Kidney glomerular epithelial cell (primary cell): ENCODE data around the gene CNGA3.
"Not testable (repeated sequence)": the region's sequence is repeated elsewhere in the genome, so short reads cannot be mapped to it uniquely, and the experiment has no call there.

Experiments
- DNase-seq: peaks from one replicate; lab custom pipeline; 2025; lab: John Stamatoyannopoulos, UW

CNGA3 gene

DNA sequence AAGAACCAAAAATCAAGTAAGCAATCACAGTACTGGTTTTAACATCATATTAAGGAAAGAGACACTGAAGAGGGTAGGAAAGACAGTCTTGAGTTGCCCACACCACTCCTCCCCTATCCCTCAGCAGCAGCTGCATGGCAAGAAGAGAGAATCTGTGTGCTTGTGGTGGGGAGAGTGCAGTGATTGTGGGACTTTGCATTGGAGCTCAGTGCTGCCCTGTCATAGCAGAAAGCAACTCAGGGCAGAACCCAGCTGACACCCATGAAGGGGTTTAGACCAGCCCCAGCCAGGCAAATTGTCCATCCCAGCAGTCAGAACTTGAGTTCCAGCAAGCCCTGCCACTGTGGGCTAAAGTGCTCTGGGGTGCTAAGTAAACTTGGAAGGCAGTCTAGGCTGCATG, 57.6 kb downstream of the CNGA3 start:
- no peak for DNase-seq

DNA sequence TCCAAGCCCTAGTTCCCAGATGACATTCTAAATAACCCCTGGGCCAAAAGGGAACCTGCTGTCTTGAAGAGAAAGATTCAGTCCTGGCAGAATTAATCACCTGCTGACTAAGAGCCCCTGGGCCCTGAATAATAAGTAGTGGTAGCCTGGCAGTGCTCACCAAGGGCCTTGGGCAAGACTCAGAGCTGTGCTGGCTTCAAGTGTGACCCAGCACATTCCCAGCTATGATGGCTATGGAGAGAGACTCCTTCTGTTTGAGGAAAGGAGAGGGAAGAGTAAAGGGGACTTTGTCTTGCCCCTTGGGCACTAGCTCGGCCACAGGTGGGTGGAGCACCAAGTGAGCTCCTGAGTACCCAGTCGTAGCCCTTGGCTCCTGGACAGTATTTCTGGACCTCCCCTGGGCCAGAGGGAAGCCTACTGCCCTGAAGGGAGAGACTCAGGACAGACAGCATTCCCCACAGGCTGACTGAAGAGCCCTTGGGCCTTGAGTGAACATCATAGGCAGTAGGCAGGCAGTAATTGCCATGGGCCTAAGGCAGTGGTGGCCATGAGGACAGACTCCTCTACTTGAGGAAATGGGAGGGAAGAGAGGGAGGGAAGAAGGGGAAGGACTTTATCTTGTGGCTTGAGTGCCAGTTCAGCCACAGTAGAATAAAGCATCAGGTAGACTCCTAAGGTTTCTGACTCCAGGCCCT, 58.4 kb downstream of the CNGA3 start:
- DNase-seq, result no peak

DNA sequence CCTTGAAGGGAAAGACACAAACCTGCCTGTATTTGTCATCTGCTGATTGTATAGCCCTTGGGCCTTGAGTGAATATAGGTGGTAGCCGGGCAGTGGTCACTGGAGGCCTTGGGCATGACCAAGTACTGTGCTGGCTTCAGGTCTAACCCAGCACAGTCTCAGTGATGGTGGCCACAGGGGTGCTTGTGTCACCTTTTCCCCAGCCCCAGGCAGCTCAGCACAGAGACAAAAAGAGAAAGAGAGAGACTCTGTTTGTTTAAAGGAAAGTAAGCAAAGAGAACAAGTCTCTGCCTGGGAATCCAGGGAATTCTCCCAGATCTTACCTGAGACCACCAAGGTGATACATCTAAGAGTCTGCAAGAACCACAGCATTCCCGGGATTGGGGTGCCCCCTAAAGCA, 59.0 kb downstream of the CNGA3 start:
- DNase-seq, result no peak

DNA sequence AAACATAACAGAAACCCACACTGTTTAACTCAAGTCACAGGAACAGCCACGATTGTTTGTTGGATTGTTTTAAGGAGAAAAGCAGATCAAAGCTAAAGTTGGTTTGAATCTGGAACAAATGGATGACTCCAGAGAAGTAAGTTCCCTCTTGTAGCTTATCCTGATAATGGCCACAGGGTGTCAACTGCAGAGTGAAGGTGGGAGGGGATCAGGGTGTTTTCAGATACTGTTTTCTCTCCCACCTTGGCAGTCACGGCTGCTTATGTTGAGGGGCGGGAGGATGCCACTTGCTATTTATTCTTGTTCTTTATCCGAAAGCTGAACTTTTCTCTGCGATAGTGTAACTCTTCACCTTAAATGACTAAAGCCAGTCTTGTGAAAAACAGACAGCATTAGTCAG, 61.9 kb downstream of the CNGA3 start:
- DNase-seq, result no peak

DNA sequence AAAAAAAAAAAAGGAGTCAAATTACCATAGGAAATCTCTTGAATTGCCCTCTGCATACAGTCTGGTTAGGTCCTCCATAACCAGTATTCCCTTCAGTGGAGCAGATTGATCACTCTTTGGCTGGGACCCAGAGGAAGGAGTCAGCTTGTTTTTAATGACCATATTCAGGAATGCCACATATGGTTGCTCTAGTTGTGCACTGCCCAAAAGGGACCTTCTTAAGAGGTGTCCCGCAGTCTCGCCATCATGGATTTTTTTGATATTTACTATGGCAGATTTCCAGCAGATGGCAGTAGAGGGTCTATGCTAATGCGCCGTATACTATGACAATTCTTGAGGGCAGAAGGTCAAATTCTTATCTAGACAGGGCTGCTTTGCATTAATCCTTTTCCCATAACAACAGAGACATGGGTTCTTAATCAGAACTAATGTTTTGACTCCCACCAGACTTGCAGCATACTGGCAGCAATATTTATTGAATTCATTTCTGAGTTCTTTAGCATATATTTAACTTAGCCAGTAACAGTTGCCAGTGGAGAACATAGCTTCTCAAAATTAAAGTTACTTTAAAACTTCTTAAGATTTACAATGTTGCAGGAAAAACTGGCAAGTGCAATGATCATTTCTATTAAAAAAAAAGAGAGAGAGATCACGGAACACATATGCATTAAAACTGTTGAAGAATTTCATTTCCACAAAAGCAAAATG, 66.6 kb downstream of the CNGA3 start:
- DNase-seq, result peak; percentile 72

DNA sequence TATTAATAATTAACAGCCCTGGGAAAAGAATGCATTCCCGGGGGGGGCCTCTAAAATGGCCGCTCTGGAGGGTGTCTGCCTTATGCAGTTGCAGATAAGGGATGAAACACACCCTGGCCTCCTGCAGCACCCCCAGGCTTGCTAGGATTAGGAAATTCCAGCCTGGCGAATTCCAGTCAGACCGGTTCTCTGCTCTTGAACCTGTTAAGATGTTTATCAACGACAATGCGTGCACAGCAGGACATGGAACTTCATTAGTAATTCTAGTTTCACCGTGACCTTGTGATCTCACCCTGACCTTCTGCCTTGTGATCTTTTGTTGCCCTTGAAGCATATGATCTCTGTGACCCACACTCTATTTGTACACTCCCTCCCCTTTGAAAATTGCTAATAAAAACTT, 68.0 kb downstream of the CNGA3 start:
- DNase-seq, result not testable (repeated sequence)

DNA sequence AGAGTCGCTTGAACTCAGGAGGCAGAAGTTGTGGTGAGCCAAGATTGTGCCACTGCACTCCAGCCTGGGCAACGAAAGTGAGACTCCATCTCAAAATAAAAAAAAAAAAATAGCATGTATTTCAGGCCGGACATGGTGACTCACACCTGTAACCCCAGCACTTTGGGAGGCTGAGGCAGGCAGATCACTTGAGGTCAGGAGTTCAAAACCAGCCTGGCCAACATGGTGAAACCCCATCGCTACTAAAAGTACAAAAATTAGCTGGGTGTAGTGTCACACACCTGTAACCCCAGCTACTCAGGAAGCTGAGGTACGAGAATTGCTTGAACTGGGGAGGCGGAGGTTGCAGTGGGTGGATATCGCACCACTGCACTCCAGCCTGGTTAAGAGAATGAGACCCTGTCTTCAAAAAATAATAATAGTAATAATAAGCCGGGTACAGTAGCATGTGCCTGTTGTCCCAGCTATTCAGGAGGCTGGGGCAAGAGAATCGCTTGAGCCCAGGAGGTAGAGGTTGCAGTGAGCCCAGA, 69.5 kb downstream of the CNGA3 start:
- DNase-seq, result not testable (repeated sequence)

DNA sequence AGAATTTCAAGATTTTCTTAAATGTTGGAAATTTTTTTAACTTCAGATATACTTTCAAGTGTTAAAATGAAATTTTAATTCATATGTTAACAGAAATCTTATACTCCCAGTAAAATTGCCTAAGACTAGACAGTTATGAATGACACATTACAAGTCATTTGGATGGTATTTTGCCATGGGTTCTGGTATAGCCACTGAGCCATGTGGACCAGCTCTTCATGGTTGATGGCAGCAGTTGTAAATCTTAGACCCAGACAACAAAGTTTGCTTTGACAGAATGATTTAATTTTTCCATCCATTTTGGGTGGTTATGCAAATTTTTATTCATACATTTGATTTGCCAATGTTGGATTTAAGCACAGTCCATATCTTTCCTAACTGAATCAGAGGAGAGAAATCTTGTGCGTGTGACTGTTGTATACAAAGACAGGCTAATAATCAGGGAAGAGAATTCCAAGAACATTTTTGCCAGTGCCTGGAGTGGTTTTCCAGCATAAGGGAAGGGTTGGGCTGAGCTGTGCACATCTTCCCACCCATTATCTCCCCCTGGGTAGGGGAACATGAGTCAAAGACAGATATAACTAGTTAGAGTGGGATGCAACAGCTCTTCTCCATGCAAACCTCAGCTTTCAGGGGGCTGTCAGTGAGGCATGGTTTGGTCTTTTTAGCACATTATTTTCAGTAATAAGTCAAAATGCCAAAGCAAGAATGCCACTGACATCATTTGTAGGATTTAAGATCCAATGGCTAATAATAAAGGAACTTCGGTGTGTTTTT, 70.3 kb downstream of the CNGA3 start:
- DNase-seq, result no peak

DNA sequence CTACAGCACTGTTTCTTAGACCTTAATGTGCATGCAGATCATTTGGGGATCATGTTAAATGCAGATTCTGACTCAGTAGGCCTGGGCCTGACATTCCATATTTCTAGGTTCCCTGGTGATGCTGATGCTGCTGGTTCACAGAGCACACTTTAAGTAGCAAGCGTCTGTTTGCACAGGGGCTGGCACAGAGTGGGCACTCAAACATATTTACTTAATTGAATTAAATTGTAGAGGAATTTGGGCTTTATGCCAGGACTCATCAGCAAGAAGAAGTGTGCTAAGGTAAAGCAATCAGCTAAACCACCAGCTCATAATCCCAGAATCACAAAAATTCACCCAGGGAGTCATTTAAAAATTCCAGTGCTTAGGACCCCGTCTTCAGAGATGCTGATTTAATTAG, 73.3 kb downstream of the CNGA3 start:
- no peak for DNase-seq

DNA sequence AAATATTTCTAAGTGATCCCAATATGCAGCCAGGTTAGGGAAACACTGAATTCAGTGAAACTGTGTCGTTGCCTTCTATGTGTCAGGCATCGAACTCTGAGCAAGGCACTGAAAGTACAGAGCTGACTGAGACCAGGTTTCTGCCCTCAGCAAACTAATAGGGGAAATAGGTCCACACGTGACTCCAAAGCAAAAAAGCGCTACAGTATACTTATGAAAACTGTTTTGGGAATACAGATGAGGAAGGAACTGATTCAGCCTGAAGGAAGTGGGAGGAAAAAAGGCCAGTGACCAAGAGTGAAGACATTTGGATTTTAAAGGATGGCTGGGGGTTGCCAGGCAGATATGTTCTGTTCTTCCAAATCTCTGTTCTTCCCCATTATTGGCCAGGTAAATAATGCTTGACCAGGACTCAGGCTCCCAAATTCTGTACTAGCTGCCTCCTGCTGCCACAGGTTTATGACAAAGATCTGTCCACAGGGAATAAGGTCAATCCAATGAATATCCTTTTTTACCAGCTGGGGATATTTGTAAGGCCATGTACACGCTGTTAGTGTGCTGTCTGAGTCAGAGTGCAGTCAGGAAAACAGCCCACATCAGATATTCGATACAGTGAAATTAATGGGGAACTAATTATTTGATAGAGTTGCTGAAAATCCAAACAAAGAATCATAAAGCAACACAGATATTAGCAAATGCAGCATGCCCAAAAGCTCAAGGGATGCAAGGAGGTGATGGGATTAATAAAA, 73.9 kb downstream of the CNGA3 start:
- no peak for DNase-seq

DNA sequence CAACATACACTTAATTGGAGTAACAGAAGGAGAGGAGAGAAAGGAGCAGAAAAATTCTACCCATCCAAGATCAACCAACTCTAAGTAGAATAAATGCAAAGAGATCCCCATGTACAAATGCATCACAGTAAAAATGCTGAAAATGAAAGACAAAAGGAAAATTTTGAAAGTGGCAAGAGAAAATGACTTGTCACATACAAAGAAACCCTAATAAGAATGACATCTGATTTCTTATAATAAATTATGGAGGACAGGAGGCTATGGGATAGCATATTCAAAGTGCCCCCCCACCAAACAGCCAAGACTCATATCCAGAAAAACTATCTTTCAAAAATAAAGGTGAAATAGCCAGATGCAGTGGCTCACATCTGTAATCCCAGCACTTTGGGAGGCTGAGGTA, 76.2 kb downstream of the CNGA3 start:
- DNase-seq, result no peak

DNA sequence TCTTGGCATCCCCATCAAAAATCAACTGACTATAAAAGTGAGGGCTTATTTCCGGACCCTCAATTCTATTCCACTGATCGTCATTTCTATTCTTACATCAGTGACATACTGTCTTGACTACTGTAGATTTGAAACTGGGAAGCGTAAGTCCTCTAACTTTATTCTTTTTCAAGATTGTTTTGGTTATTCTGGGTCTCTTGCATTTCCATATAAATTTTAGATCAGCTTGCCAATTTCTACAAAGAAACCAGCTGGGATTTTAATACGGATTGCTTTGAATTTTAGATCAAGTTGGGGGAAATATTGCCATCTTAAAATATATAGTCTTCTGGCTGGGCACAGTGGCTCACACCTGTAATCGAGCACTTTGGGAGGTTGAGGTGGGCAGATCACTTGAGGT, 80.5 kb downstream of the CNGA3 start:
- DNase-seq, result no peak

DNA sequence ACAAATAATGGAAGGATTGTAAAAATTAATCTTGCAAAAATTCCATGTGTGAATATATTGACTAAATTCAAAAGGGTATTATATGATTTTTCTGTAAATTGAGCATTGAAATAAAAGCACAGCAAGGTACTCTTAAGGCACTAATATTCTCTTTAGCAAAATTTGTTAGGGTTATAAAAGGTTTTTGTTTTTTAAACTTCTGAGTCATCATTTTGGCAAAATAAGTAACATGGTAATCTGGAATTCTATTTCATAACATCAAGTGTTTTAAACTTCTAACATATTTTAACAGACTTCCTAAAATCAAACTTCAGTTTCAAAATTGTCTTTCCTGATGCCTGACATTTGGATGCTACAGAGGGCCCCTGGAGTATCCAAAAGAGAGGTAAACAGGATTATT, 85.9 kb downstream of the CNGA3 start:
- DNase-seq, result no peak

DNA sequence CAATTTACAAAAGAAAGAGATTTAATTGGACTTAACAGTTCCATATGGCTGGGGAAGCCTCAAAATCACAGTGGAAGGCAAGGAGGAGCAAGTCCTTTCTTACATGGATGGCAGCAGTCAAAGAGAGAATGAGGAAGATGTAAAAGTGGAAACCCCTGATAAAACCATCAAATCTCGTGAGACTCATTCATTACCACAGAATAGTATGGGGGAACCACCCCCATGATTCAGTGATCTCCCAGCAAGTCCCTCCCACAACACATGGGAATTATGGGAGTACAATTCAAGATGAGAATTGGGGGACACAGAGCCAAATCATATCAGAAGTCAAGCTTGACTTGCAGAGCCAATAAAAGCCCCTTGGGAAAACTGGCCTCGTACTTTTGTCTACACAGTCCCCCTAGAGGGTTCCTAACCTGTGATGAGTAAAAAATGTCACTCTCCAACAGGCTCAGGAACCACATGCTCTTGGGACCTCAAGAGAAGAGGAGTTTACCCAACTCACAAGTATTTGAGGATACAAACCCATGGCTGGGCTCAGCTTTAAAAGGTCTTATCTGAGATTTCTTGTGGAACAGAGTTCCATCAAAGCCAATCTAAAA, 87.2 kb downstream of the CNGA3 start:
- no peak for DNase-seq

DNA sequence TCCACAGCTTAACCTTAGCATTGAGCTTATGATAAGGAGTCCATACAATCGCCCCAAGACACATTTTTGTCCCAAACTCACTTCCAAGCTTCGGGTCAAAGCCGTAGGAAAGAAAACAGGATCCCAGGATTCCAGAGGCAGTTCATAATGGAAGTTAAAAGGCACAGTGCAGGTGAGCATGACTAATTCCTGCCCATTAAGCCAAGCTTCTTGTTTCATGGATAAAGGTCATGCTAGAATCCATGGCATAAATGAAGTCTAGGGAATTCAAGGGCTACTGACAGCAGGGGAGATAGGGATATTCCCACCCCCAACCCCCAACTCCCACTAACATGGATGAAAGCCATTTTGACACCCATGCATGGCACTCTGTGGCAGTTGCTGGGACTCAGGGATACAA, 88.2 kb downstream of the CNGA3 start:
- DNase-seq, result no peak

DNA sequence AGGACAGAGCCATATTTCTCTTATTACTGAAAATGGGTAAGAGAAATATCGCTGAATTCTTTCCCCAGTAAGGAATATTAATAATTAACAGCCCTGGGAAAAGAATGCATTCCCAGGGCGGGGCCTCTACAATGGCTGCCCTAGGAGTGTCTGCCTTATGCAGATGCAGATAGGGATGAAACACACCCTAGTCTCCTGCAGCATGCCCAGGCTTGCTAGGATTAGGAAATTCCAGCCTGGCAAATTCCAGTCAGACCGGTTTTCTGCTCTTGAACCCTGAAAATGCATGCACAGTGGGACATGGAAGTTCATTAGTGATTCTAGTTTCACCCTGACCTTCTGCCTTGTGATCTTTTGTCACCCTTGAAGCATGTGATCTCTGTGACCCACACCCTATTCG, 89.4 kb downstream of the CNGA3 start:
- not testable (repeated sequence) for DNase-seq

DNA sequence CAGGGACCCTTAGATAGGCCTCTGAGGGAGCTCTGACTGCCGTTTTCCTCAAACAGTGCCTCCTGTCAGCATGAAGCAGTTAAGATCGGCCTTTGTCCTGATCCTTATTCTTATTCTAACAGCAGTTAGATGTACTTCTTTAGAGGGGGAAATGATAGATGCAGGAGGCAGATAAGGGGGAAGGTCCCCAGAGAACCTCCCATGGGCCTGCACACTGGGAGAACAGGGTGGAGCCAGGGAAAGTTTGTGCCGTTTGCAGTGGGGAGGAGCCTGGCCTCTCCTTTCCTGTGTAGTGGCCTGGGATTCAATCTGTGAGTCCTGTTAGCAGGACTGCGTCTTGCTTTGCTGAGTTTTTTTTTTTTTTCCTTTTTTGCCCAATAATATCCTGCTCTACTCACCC, 90.5 kb downstream of the CNGA3 start:
- no peak for DNase-seq

DNA sequence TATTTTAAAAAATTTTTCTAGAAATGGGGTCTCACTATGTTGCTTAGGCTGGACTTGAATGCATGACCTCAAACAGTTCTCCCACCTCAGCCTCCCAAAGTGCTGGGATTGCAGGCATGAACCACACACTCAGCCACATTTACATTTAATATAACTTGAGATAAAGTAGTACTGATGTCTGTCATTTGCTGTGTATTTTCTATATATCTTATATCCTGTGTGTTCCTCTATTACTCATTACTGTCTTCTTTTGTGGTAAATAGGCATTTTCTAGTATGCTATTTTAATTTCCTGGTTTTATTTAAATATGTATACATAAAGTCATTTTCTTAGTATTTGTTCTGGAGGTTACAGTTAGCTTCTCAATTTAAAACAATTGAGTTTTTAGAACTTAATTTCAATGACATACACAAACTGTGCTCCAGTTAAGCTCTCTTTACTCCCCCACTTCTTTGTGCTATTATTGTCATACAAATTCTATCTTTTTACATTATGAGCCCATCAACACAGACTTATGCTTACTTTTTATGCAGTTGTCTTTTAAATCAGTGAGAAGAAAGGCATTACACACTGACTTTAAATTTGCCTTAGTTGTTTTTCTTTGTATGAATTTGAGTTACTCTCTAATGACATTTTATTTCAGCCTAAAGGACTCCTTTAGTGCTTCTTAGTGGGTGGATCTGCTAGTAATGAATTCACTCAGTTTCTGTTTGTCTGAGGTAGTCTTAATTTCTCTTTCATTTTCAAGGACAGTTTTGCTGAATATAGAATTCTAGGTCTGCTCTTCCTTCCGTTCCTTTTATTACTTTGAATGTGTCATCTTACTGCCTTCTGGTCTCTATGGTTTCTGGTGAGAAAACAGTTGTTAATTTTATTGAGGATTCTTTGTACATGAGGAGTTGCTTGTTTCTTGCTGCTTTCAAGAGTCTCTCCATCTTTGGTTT, 92.2 kb downstream of the CNGA3 start:
- no peak for DNase-seq

DNA sequence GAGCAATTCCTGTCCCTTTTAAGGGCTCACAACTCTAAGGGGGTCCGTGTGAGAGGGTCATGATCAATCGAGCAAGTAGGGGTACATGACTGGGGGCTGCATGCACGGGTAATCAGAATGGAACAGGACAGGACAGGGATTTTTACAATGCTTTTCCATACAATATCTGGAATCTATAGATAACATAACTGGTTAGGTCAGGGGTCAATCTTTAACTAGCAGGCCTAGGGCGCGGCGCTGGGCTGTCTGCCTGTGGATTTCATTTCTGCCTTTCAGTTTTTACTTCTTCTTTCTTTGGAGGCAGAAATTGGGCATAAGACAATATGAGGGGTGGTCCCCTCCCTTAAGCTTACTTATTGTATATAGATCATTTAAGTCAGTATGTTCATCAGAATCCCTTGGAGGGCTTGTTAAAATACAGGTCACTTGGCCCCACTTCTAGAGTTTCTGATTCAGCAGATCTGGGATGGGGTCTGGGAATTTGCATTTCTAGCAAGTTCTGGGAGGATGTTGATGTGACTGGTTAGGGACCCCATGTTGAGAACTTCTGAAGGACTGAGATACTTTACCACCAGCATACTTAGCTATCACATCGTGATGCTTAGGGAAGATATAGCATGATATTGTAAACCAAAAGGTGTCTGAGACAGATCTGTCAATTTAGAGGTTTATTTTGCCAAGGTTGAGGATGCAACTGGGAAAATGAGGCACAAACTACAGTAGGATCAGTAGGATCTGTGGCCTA, 95.6 kb downstream of the CNGA3 start:
- DNase-seq, result no peak

DNA sequence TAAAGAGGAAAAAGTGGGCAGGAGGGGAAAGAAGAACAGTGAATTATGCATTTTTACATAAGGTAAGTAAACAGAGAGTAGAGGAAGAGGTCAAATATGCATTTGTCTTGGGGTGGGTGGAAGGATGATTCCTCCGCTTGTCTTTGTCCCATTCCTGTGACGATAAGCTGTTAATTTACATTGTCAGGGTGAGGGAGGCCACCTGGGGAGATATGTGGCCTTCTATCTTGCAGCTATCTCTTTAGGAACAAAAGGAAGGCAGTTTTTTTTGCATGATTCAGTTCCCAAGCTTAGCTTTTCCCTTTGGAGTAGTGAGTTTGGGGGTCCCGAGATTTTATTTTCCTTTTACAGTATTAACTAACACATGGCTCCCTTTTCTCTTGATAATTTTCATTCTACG, 96.2 kb downstream of the CNGA3 start:
- no peak for DNase-seq
